HG03135 (cell line): ENCODE measurements around the gene SYNC.
"Not testable (repeated sequence)": the region's sequence is repeated elsewhere in the genome, so short reads cannot be mapped to it uniquely, and the experiment has no call there.

ENCODE experiments used
- ATAC-seq: cut with Tn5 transposase; IDR thresholded peaks from one replicate; pipeline ENCODE4 v1.9.1; 2021; ENCODE audit warnings: mild to moderate bottlenecking, moderate library complexity; ENCODE audit not compliant: unreplicated experiment

SYNC gene

DNA sequence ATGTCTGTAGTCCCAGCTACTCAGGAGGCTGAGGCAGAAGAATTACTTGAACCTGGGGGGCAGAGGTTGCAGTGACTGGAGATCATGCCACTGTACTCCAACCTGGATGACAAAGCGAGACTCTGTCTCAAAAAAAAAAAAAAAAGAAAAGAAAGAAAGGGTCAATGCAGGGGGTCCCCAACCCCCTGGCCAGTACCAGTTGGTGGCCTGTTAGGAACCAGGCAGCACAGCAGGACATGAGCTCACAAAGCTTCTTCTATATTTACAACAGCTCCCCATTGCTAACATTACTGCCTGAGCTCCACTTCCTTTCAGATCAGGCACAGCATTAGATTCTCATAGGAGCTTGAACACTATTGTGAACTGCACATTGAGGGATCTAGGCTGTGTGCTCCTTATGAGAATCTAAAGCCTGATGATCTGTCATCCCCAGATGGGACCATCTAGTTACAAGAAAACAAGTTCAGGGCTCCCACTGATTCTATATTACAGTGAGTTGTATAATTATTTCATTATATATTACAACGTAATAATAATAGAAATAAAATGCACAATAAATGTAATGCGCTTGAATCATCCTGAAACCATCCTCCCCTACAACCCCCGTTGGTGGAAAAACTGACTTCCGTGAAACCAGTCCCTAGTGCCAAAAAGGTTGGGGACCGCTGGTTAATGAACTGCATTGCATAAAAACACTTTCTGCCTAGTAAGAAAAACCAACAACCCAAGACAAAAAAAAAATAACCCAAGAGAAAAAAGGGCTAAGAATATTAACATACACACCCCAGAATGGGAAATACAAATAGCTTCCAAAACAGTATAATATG is 55.0 kb downstream of the SYNC start:
- ATAC-seq = no peak

DNA sequence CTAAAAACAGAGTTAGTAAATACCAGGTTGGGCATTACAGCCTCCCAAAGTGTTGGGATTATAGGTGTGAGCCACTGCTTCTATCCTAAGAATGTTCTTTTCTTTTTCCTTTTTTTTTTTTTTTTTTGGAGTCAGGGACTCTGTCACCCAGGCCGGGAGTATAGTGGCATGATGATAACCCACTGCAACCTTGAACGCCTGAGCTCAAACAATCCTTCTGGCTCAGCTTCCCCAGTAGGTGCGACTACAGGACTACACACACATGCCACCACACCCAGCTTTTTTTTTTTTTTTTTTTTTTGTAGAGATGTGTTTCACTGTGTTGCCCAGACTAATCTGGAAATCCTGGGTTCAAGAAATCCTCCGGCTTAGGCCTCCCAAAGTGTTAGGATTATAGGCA is 58.1 kb downstream of the SYNC start:
- ATAC-seq = no peak

DNA sequence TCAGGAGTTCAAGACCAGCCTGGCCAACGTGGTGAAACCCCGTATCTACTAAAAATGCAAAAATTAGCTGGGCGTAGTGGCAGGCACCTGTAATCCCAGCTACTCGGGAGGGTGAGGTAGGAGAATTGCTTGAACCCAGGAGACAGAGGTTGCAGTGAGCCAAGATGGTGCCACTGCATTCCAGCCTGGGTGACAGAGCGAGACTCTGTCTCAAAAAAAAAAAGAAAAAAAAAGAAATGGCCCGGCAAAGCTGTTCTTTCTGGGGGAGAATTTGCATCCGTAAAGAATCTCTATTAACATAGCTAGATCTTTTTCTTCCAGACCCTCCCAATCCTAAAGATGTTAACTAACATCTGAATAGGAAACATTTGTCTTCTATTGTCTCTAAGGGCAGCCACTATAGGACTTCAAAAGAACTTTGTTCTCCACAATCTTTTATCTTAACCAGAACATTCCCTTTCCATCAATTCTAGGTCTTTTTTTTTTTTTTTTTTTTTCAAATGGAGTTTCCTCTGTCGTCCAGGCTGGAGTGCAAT is 60.2 kb downstream of the SYNC start:
- ATAC-seq = not testable (repeated sequence)

DNA sequence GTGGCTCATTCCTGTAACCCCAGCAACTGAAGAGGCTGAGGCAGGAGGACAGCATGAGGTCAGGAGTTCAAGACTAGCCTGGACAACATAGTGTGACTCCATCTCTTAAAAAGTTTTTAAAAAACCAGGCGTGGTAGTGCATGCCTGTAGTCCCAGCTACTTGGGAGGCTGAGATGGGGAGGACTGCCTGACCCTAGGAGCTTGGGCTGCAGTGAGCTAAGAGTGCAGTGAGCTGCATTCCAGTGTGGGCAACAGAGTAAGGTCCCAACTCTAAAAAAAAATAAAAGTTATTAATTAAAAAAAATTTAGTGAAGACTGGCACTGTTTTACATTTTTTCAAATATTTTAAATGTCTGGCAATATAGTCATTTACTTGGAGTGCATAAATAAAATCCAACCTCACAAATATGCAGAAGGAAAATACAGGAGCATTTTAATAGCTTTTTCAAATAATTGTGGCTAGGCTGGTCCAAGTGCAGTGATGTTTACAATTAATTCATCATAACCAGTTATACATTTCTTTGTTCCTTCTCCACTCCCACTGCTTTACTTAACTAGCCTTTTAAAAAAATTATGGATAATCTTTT is 63.0 kb downstream of the SYNC start:
- no peak for ATAC-seq

DNA sequence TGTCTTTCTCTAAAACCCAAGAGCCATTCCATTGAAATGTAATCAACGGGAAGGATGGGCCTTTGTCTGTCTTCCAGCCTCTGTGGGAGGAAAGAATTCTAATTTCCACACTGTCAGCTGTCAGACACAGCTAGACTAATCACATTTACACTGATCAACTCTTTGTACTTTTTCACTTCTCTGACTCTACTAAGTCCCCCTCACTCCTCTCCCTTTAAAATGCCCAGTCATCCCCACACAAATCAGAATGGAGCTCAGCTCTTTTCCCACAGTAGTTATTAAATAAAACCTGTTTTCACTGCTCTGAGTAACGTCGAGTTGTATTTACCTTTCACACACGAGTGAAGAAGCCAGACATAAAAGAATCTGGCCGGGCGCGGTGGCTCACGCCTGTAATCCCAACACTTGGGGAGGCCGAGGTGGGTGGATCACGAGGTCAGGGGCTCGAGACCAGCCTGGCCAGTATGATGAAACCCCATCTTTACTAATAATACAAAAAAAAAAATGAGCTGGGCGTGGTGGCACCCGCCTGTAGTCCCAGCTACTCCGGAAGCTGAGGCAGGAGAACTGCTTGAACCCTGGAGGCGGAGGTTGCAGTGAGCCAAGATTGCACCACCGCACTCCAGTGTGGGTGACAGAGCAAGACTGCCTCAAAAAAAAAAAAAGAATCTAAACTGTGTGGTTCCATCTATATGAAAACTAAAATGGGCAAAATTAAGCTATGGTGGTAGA is 65.5 kb downstream of the SYNC start:
- ATAC-seq = no peak

DNA sequence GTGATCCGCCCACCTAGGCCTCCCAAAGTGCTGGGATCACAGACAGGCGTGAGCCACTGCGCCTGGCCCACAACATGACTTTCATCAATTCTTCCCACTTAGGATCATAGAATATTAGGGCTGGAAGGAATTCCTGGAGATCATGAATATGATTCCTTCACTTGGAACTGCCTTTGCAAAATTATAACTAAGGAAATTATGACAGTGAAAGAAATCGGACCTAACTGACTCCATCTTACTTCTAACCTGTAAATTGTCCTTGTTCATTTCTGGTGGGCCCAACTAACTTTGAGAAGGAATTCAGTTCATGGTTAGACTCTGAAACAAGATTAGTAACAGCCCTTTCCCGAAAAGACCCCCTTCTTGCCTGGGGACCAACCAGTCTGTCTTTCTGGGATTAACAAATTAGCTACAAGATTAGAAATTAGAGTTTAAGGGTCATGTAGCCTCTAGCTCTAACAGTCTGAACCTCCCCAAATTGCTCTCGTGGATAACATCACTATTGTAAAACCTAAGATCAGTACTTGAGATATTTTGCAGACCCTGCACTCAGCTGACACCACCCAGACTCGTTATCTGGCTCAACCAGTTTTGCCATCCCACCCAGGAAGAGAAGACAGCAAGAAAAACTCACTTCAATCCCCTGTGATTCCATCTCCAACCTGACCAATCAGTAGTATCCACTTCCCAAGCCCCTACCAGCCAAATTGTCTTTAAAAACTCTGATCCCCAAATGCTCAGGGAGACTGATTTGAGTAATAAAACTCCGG is 66.9 kb downstream of the SYNC start:
- no peak for ATAC-seq

DNA sequence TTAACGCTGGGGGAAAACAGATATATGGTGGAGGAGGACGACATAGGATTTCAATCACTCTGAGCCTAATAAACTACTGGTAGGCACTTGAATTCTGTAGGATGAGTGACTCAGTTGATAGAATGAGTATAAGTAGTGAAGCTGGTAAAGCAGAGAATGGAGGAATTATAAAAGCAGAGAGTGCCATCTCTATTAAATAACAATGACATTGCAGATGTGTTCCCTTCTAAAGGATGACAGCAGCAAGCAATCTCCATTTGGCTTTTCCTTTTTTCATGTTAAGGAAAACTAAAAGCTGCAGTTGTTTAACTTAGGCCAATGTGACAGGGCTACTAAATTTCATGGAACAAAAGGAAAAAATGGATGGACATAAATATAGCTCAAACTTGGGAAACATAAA is 69.7 kb downstream of the SYNC start:
- ATAC-seq = no peak

DNA sequence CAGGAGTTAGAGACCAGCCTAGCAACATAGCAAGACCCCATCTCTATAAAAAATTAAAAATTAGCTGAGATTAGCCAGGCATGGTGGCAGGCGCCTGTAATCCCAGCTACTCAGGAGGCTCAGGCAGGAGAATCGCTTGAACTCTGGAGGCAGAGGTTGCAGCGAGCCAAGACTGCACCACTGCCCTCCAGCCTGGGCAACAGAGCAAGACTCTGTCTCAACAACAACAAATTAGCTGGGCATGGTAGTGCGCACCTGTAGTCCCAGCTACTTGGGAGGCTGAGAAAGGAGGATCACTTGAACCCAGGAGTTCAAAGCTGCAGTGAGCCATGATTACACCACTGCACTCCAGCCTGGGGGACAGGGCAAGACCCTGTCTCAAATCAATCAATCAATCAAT is 72.4 kb downstream of the SYNC start:
- not testable (repeated sequence) for ATAC-seq
